ENCODE measurements around the gene TAAR6.
"Not testable (repeated sequence)": the region's sequence is repeated elsewhere in the genome, so short reads cannot be mapped to it uniquely, and the experiment has no call there.

The TAAR6 gene

GRCh38 chr6:132570221-132570777, at the start of gene TAAR6:
Gene TAAR6 (plus strand): TSS chr6:132570322. CDS start chr6:132570322, 0 bp downstream.
- DNase-seq (ENCODE audit: low read depth in 2 of 3, low spot score in 2 of 3): no peak

GRCh38 chr6:132520953-132521352, 49.2 kb upstream of the TAAR6 start:
- no peak for DNase-seq (ENCODE audit: low read depth in 2 of 3, low spot score in 2 of 3)

- no peak for DNase-seq (ENCODE audit: low read depth in 2 of 3, low spot score in 2 of 3)
Observed at GRCh38 chr6:132524646-132525045, 45.5 kb upstream of the TAAR6 start.

- DNase-seq (ENCODE audit: low read depth in 2 of 3, low spot score in 2 of 3): no peak
Observed at GRCh38 chr6:132525866-132526265, 44.3 kb upstream of the TAAR6 start.

- no peak for DNase-seq (ENCODE audit: low read depth in 2 of 3, low spot score in 2 of 3)
Observed at GRCh38 chr6:132526461-132526860, 43.7 kb upstream of the TAAR6 start.

- no peak for DNase-seq (ENCODE audit: low read depth in 2 of 3, low spot score in 2 of 3)
Observed at GRCh38 chr6:132527791-132528190, 42.3 kb upstream of the TAAR6 start.

GRCh38 chr6:132530293-132530974, 39.7 kb upstream of the TAAR6 start:
- peak in 2 of 3 experiments; percentile 22 to 52 for DNase-seq (ENCODE audit: low read depth in 2 of 3, low spot score in 2 of 3)

GRCh38 chr6:132534546-132534945, 35.6 kb upstream of the TAAR6 start:
- not testable (repeated sequence) for DNase-seq (ENCODE audit: low read depth in 2 of 3, low spot score in 2 of 3)

- DNase-seq (ENCODE audit: low read depth in 2 of 3, low spot score in 2 of 3): no peak
Observed at GRCh38 chr6:132537145-132537544, 33.0 kb upstream of the TAAR6 start.

- DNase-seq (ENCODE audit: low read depth in 2 of 3, low spot score in 2 of 3): no peak
Observed at GRCh38 chr6:132537977-132538376, 32.1 kb upstream of the TAAR6 start, which contains the start of gene TAAR9. Gene TAAR9 (plus strand): TSS chr6:132538277. CDS start chr6:132538290, 13 bp downstream.

GRCh38 chr6:132544826-132545225, 25.3 kb upstream of the TAAR6 start:
- DNase-seq (ENCODE audit: low read depth in 2 of 3, low spot score in 2 of 3): no peak

- no peak for DNase-seq (ENCODE audit: low read depth in 2 of 3, low spot score in 2 of 3)
Observed at GRCh38 chr6:132548746-132549463, 21.2 kb upstream of the TAAR6 start.

GRCh38 chr6:132551214-132551613, 18.9 kb upstream of the TAAR6 start:
- no peak for DNase-seq (ENCODE audit: low read depth in 2 of 3, low spot score in 2 of 3)

- DNase-seq (ENCODE audit: low read depth in 2 of 3, low spot score in 2 of 3): no peak
Observed at GRCh38 chr6:132552372-132552771, 17.8 kb upstream of the TAAR6 start, which contains the start of gene TAAR8. Gene TAAR8 (plus strand): TSS chr6:132552672. CDS start chr6:132552693, 21 bp downstream.

- DNase-seq (ENCODE audit: low read depth in 2 of 3, low spot score in 2 of 3): not testable (repeated sequence)
Observed at GRCh38 chr6:132560087-132560486, 10.0 kb upstream of the TAAR6 start.

GRCh38 chr6:132566404-132566803, 3.7 kb upstream of the TAAR6 start:
- no peak for DNase-seq (ENCODE audit: low read depth in 2 of 3, low spot score in 2 of 3)

- DNase-seq (ENCODE audit: low read depth in 2 of 3, low spot score in 2 of 3): no peak
Observed at GRCh38 chr6:132567566-132567965, 2.6 kb upstream of the TAAR6 start.

GRCh38 chr6:132568611-132569010, 1.5 kb upstream of the TAAR6 start:
- no peak for DNase-seq (ENCODE audit: low read depth in 2 of 3, low spot score in 2 of 3)

- no peak for DNase-seq (ENCODE audit: low read depth in 2 of 3, low spot score in 2 of 3)
Observed at GRCh38 chr6:132569170-132569569, 952 bp upstream of the TAAR6 start.

GRCh38 chr6:132571774-132572173, 1.7 kb downstream of the TAAR6 start:
- DNase-seq (ENCODE audit: low read depth in 2 of 3, low spot score in 2 of 3): no peak

GRCh38 chr6:132584698-132585097, 14.6 kb downstream of the TAAR6 start:
- DNase-seq (ENCODE audit: low read depth in 2 of 3, low spot score in 2 of 3): no peak

- no peak for DNase-seq (ENCODE audit: low read depth in 2 of 3, low spot score in 2 of 3)
Observed at GRCh38 chr6:132587424-132587823, 17.3 kb downstream of the TAAR6 start.
